WTC11 (cell line): ENCODE measurements around the gene SAFB.

Source experiments
- NFYB ChIP-seq: sonication (generic); formaldehyde crosslinking; conservative IDR thresholded peaks from 2 replicates; pipeline ENCODE4 v1.8.0; 2022; ENCODE audit warnings: low read depth, missing genetic modification reagents
- NR2C2 ChIP-seq: sonication (generic); formaldehyde crosslinking; IDR thresholded peaks from 2 replicates; pipeline ENCODE4 v1.8.0; 2022; ENCODE audit warnings: mild to moderate bottlenecking, missing genetic modification reagents
- TF ChIP-seq, protein P1 (sequence below): sonication (generic); formaldehyde crosslinking; IDR thresholded peaks from 2 replicates; pipeline ENCODE4 v1.8.0; 2022; ENCODE audit warnings: mild to moderate bottlenecking, missing genetic modification reagents
- TF ChIP-seq, protein P2 (sequence below): fragments of 200-600 bp; IDR thresholded peaks from 2 replicates; pipeline ENCODE4 v1.8.0; 2022; ENCODE audit warnings: antibody characterized with exemption
- TF ChIP-seq, protein P3 (sequence below): sonication (generic); formaldehyde crosslinking; IDR thresholded peaks from 2 replicates; pipeline ENCODE4 v1.8.0; 2023; ENCODE audit warnings: mild to moderate bottlenecking, missing genetic modification reagents

DNA sequence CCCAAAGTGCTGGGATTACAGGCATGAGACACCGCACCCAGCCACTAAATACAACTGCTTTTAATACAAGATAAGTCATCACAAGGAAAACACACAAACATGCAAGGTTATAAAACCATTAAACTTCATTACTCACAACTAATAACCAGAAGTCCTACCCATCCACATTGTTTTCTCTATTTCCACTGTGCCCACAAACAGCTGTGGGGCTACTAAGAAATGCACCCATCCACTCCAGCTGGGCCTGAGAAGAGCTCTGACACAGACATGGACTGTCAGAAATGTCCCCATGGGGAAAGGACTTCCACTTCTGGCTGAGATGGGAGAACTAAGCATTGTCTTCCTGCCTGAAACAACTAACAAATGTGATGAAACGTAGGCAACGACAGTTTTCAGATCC lies 17.5 kb upstream of the SAFB start:
- TF ChIP-seq, protein P1, sequence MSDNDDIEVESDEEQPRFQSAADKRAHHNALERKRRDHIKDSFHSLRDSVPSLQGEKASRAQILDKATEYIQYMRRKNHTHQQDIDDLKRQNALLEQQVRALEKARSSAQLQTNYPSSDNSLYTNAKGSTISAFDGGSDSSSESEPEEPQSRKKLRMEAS (CRISPR knock-in tag): no peak
- TF ChIP-seq NFYB (CRISPR knock-in tag) (no peak), NR2C2 (CRISPR knock-in tag) (no peak)
- TF ChIP-seq, protein P2, sequence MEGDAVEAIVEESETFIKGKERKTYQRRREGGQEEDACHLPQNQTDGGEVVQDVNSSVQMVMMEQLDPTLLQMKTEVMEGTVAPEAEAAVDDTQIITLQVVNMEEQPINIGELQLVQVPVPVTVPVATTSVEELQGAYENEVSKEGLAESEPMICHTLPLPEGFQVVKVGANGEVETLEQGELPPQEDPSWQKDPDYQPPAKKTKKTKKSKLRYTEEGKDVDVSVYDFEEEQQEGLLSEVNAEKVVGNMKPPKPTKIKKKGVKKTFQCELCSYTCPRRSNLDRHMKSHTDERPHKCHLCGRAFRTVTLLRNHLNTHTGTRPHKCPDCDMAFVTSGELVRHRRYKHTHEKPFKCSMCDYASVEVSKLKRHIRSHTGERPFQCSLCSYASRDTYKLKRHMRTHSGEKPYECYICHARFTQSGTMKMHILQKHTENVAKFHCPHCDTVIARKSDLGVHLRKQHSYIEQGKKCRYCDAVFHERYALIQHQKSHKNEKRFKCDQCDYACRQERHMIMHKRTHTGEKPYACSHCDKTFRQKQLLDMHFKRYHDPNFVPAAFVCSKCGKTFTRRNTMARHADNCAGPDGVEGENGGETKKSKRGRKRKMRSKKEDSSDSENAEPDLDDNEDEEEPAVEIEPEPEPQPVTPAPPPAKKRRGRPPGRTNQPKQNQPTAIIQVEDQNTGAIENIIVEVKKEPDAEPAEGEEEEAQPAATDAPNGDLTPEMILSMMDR: no peak
- TF ChIP-seq, protein P3, sequence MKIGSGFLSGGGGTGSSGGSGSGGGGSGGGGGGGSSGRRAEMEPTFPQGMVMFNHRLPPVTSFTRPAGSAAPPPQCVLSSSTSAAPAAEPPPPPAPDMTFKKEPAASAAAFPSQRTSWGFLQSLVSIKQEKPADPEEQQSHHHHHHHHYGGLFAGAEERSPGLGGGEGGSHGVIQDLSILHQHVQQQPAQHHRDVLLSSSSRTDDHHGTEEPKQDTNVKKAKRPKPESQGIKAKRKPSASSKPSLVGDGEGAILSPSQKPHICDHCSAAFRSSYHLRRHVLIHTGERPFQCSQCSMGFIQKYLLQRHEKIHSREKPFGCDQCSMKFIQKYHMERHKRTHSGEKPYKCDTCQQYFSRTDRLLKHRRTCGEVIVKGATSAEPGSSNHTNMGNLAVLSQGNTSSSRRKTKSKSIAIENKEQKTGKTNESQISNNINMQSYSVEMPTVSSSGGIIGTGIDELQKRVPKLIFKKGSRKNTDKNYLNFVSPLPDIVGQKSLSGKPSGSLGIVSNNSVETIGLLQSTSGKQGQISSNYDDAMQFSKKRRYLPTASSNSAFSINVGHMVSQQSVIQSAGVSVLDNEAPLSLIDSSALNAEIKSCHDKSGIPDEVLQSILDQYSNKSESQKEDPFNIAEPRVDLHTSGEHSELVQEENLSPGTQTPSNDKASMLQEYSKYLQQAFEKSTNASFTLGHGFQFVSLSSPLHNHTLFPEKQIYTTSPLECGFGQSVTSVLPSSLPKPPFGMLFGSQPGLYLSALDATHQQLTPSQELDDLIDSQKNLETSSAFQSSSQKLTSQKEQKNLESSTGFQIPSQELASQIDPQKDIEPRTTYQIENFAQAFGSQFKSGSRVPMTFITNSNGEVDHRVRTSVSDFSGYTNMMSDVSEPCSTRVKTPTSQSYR (CRISPR knock-in tag): no peak
